ENCODE measurements around the gene PRR14.

The PRR14 gene

DNA sequence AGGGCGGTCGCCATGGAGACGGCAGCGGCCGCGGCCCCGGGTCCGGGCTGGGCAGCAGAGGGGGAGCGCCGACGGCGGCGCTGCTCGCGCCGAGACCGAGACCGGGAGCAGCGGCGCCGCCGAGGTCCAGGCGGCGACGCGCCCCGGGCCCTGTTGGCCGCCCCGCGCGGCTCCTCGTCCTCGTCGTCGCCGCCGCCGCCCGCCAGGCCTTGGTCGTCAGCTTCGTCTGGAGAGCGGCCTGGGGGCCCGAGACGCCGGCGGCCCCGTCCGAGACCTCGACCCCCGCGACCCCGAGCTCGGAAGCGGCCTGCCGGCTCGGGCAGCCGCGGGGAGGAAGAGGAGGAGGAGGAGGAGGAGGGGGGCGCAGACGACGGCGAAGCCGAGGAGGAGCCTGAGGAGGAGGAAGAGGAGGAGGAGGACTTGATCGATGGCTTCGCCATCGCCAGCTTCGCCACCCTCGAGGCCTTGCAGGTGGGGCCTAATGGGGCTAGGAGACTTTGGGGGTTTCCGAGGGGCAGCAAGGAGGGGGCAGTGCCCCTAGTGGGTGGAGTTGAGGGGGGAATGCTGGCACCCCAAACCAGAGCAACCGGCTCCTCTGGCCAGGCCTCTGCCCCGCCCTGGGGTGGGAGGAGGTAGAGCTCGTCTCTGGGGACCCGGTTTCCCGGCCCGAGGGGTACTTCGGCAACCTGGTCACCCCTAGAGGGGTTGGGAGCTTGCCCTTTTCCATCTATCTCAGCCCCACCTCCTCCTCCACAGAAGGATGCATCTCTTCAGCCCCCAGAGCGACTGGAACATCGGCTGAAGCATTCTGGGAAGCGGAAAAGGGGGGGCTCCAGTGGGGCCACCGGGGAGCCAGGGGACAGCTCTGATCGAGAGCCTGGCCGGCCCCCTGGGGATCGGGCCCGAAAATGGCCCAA lies 9.0 kb downstream of the PRR14 start:
- DNase-seq (ENCODE audit: low spot score): peak; percentile 47

DNA sequence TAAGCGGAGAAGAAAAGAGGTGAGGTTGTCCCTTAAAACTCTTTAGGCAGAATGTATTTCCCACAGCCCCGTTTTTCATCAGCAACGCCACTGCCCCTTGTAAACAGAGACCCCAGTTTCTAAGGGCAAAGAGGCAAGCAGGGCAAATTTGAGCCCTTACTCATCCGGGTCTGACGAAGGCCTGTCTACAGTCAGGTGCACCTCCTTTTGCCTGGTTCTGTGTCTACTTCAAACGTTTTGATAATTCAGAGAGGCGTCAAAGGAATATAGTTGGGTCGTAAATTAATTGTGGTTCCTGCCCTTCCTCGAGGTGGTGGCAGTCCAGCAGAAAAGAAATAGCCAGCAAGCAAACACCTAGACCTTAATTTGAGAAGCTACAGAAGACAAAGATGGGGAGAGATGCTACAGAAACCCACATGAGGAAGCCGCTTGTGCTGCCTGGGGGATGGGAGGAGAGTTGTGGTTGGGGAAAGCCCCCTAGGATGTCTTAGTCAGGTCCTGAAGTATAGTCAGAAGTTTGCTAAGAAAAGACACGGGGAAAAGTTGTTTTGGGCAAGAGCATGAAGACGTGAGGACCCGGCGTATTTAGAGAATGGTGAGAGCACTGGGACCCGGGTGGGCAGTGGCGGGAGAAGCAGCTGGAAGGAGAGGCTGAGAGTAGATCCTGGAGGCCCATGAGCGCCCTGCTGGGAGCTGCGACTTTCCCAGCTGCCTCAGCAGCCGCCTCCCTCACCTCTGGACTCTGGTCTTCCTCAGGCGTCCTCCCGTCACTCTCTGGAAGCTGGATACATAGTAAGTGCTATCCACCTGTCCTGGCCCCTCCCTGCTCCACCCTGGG lies 9.9 kb downstream of the PRR14 start:
- no peak for DNase-seq (ENCODE audit: low spot score)

DNA sequence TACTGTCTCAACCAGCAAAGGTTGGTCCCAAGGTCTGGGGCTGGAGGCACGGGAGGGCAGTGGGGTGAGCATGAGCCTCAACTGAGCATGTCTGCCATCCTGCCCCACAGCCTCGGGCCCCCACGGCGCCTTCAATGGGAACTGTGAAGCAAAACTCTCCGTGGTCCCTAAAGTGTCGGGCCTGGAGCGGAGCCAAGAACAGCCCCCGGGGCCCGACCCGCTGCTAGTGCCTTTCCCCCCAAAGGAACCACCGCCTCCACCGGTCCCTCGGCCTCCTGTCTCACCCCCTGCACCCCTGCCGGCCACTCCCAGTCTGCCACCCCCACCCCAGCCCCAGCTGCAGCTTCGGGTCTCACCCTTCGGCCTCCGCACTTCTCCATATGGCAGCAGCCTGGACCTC lies 11.7 kb downstream of the PRR14 start:
- DNase-seq (ENCODE audit: low spot score): no peak

DNA sequence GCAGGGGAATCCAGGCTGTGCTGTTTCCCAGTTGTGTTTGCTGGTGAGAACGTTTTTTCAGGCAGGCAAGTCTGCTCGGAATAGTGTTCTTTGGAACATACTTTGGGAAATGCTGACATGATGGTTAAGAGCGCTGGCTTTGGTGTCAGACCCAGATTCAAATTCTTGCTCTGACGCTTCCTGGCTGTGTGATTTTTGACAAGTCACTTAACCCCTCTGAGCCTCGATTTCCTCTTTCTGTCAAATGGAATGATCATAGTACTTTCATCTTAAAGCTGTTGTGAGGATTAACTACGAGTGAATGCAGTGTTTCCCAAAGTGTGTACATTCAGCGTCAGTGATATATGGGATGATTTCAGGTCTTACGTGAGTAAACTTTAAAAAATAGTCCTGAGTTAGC lies 12.3 kb downstream of the PRR14 start:
- DNase-seq (ENCODE audit: low spot score): no peak

DNA sequence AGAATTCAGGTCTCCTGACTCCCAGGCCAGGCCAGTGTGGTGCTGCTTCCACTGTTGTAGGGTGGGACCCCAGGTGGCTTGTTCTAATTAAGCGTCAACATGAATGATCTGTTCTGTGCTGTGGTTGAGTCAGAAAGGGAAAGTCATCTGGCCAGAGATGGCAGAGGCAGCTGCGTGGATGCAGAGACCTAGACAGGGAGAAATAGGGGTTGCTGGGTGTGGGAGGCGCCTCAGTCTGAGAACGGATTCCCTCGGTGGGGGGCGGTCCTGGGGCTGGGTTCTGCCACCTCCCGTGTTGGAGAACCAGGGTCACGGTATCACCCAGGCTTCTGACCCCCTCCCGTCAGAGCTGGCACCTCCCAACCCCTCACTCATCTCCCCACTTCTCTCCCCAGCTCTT lies 13.1 kb downstream of the PRR14 start:
- no peak for DNase-seq (ENCODE audit: low spot score)

DNA sequence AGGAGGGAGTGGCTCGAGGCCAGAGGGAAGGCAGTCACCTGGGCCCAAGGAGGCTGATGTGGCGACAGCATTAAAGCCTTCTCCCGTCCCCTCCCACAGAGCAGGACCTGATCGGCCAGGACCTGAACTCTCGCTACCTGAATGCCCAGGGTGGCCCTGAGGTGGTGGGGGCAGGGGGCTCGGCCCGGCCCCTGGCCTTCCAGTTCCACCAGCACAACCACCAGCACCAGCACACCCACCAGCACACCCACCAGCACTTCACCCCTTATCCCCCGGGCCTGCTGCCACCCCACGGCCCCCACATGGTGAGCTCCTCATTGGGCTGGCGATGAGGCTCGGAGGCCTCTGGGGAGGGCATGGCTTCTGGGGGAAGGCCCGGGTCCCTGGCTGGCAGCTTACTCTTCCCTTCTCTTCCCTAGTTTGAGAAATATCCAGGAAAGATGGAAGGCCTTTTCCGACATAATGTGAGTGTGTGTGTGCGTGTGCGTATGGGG lies 13.9 kb downstream of the PRR14 start:
- no peak for DNase-seq (ENCODE audit: low spot score)

DNA sequence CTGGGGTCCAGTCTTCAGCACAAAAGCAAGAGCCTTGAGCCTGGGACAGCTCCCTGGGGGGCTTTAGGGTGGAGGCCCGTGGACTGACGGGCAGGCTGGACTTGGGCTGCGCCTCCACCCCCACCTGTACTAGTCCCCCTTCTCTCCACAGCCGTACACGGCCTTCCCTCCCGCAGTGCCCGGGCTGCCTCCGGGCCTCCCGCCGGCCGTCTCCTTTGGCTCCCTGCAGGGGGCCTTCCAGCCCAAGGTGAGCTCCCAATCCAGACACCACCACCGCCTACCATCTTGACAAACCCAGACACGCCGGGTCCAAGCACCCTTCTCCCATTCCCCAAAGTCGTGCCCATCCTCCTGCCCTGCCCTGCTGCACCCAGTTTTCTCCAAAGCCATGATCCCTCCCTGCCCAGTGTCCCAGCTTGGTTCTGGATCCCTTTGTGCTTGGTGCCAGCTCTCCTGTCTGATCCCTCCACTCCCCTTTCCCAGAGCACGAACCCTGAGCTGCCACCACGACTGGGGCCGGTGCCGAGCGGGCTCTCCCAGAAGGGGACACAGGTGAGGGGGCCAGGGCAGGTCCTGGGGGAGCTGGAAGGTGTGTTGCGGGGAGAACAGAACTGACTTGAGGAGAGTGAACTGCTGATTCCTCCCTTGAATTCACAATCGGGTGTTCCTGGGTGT lies 14.5 kb downstream of the PRR14 start:
- no peak for DNase-seq (ENCODE audit: low spot score)

DNA sequence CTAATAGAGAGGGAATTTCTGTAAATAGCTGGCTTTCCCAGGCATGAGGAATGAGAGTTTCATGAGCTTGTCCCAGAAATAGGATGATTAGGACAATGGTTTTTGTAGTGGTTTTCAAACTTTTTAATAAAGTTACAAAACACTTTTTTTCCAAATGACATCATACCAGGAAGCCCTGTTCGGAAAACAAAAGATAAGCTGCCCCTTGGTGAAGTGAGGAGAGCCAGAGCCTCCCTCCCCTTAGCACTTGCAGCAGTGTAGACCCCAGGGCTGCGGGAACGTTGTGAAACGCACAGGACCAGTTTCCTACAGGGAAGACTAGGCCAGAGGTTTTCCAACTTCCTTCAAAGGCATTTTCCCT lies 15.1 kb downstream of the PRR14 start:
- DNase-seq (ENCODE audit: low spot score): no peak

DNA sequence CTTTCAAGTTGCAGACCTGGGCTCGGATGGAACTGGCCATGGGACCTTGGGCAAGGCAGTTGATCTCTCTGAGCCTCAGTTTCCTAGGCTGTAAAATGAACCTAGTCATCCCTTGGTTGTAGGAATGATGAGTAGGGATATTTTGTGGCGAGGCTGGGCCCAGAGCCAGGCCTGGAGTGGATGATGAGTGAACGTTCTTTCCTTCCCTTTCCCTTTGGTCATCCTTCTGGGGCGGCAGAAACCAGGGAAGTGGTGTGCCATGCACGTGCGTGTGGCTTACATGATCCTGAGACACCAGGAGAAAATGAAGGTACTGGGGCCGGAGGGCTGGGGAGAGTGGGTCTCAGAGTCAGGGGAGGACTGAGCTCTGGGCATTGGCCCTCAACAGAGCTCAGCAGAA lies 15.9 kb downstream of the PRR14 start:
- no peak for DNase-seq (ENCODE audit: low spot score)

DNA sequence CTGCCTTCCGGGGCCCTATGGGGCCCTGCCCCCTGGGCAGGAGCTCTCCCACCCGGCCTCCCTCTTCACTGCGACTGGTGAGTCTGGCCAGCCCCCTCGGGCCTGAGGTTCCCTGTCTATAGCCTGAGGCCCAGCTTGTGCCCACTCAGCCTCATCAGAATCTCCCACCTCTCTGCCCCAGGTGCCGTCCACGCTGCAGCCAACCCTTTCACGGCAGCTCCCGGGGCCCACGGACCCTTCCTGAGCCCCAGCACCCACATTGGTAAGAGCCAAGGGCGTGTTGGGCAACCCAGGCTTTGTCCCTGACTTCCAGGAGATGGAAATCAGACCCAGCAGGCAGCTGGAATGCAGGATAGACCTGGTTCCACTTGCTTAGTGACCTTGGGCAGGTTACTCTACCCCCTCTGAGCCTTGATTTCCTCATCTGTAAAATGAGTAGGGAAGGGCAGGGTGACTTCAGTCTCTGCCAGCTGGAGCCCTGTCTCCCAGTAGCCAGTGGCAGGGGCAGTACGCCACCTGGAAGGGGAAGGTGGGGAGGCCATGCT lies 16.7 kb downstream of the PRR14 start:
- no peak for DNase-seq (ENCODE audit: low spot score)

DNA sequence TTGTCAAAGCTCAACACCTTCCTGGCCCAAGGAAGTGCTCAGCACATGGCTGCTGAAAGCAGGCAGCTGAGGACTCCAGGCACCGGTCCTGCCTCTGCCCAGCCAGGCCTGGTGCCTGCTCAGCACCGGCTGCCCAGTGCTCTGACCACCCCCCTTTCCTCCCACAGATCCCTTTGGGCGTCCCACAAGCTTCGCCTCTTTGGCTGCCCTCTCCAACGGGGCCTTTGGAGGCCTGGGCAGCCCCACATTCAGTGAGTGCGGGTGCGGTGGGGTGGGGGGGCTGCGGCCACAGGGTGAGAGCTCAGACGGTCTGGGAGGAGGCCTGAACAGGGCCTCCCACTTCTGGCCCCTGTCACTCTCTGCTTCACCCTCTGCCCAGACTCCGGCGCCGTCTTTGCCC lies 17.6 kb downstream of the PRR14 start:
- DNase-seq (ENCODE audit: low spot score): no peak

DNA sequence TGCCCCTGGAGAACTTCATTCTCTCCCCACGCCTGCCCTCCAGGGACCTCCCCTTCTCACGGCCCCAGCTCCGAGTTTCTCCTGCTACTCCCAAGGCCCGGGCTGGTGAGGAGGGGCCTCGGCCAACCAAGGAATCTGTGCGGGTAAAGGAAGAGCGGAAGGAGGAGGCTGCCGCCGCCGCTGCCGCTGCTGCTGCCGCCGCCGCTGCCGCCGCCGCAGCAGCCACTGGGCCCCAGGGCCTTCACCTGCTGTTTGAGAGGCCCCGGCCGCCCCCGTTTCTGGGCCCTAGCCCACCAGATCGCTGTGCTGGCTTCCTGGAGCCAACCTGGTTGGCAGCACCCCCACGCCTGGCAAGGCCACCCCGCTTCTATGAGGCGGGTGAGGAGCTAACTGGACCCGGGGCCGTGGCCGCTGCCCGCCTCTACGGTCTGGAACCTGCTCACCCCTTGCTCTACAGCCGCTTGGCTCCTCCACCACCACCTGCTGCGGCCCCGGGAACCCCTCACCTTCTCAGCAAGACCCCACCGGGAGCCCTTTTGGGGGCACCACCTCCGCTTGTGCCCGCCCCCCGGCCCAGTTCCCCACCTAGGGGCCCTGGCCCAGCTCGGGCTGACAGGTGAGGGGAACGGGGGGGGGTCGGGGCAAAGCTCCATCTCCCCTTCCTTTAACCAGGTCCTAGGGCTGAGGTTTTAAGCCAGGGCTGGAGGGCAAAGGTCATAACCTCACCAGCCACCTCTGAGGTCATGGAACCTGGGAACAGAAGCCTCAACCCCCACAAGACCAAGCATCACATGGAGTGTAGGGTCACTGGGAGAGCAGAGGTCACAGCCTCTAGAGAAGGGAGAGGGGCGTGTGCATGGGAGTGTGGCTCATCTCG lies 18.5 kb downstream of the PRR14 start:
- DNase-seq (ENCODE audit: low spot score): no peak

DNA sequence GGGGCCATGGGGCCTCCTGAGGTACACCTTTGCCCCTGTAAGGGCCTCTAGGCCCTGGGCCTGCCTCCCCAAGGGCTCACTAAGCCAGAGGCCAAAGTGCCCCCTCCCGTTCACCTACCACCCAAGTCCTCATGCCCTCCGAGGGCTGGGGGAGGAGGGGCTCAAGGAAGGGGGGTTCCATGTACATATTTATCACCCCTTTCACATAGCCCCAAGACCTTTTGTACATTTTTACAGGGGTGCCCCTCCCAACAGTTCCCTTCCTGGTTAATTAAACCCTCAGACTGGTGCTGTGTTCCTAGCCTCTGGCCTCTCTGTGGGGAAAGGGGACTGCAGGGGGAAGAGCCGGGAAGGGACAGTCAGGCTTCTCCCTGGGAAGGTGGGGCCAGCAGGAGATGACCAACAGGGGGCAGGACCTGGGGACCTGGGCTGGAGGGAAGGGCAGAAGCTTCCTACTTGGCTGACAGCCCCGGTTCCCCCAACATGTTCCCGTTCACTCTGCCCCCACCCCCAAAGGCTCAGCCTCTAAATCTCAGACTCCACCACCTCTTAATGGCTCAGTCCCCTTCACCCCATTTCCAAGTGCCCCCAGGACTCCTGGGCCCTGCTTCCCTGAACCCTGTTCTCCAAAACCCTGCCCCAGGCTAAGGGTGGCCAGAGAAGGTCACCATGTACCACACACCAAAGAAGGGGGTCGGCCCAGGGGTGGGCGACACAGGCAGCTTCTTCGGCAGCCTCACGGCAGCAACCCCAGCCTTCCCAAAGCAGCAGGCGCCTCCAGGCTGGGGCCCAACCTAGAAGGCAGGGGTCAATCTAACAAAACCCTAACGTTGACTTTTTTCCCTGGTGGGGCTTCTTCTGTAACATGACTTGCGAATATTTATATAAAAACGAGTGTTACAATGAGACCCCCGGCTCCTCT lies 19.4 kb downstream of the PRR14 start:
- no peak for DNase-seq (ENCODE audit: low spot score)

DNA sequence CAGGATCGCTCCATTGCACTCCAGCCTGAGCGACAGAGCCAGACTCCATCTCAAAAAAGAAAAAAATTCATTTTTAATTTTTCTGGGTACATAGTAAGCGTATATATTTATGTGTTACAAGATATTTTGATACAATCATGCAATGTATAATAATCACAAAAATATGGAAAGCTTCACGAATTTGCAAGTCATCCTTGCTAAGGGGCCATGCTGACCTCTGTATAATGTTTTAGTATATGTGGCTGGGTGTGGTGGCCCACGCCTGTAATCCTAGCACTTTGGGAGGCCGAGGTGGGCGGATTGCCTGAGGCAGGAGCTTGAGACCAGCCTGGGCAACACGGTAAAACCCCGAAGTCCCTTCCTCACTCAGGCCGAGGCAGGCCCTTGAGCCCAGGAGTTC lies 24.4 kb downstream of the PRR14 start:
- no peak for DNase-seq (ENCODE audit: low spot score)

DNA sequence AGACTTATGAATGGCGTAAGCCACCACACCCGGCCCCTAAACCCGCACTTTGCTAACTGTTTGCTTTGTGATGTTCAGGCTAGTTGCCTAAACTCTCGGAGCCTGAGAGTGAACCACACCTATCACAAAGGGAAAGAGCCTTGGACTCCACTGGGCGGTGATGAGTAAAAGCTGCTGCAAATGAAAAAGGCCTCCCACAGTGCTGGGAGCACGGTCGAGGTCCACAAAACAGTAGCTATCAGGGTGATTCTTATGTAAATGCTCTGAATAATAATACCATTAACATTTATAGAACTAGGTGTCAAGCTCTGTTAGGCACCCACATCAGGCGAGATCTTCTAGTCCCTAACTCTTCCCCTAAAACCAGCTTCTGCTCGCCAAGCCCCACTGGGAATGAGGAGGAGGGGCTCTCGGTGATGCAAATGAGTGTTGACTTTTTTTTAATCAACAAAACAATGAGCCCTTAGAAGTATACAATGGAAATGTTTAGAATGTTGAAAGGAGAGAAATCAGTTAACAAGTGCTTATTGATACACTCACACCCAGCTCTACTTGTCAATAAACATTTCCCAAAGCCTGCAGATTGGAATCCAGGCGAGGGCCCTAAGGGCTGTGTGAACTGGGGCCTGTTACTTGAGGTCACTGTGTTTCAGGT lies 27.3 kb downstream of the PRR14 start:
- no peak for DNase-seq (ENCODE audit: low spot score)

DNA sequence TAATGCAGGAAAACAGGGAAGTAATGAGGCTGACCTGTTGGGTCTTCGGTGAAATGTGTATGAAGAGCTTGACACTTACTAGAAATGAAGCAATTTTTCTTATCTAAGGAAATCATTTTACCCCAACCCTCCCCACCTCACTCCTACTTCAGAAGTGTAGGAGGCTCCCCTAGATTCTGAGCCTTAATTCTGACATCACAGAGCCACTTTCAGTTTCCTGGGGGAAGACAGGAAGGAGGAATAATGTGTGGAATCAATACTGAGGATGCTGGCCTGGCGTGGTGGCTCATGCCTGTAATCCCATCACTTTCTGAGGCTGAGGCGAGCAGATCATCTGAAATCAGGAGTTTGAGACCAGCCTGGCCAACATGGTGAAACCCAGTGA lies 27.8 kb downstream of the PRR14 start:
- no peak for DNase-seq (ENCODE audit: low spot score)

DNA sequence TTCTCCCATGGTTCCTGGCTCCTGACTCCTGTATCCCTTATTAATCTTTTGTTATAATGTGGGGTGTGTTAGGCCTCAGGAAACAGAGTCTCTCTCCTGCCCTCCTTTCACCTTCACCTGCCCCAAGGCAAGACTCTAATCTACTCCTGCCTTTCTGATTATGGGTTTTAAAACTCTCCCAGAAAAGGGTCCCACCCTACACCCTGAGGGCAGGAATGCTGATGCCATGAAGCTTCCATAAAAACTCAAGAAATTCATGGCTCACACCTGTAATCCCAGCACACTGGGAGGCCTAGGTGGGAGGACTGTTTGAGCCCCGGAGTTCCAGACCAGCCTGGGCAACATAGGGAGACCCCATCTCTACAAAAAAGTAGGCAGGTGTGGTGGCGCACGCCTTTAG lies 29.6 kb downstream of the PRR14 start:
- DNase-seq (ENCODE audit: low spot score): no peak

DNA sequence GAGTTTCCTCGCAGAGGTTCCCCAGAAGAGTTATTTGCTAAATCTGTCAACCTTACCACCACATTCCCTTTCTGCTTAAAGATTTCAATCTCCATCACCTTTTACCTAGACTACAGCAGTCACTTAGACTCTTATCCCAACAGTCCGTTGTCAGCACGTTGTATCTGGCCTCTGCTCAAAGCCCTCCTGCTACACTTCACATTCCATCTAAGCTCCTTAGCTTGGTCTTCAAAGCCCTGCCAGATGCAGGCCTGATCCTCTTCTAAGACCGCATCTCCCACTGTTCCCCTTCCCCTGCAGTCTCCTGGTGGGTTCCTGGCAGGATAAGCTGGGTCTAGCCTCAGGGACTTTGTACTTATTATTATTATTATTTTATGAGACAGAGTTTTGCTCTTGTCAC lies 37.9 kb downstream of the PRR14 start:
- no peak for DNase-seq (ENCODE audit: low spot score)

DNA sequence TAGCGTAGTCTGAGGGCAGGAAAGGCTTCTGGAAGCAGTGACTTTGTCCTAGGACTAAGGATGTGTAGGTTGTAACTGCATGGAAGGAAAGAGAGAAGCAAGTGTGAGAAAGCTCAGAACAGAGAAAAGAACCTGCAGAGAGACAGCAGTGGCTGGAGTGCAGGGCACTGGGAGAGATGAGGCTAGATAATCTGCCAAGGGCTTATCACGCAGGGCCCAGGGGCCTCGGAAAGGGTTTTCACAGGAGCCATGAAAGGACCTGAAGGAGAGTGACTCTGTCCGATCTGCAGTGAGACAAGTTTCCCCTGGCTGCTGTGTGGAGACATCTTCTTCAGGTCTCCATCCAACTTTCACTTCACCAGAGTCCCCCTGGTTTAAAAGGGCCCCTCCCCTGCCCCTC lies 41.1 kb downstream of the PRR14 start:
- DNase-seq (ENCODE audit: low spot score): no peak

Measured in GM03348 (cell line).